Astrocyte of the spinal cord (primary cell): Measurements from ENCODE around the gene GRB7.

Experiments used
- DNase-seq: peaks from one replicate; pipeline ENCODE4 v3.0.0; 2011; ENCODE audit warnings: low read depth, low spot score
- H3K4me3 ChIP-seq: 2 replicates; pipeline ENCODE4 v1.5.1; 2011; ENCODE audit warnings: low read depth, mild to moderate bottlenecking, low read length, moderate library complexity
- CTCF ChIP-seq: IDR thresholded peaks from 2 replicates; pipeline ENCODE4 v1.5.1; 2012; ENCODE audit warnings: low read depth, mild to moderate bottlenecking, low read length, inconsistent platforms
- in situ Hi-C: cut with HindIII; loops from 2 replicates; pipeline ENCODE4 v1.10.0; 2017; ENCODE audit warnings: low sequenced_read_pairs

Gene GRB7

GRCh38 chr17:39702901-39703893 lies 34.5 kb upstream of the GRB7 start:
- in situ Hi-C loops = no loop called here

GRCh38 chr17:39703913-39704312 lies 33.8 kb upstream of the GRB7 start:
- no peak overlapping the region for H3K4me3 ChIP-seq
- in situ Hi-C loops = no loop called here
- no peak for TF ChIP-seq CTCF
- no peak for DNase-seq

More at GRCh38 chr17:39702901-39703893, 34.5 kb upstream of the GRB7 start:
- no peak for DNase-seq
- H3K4me3 ChIP-seq = no peak overlapping the region
- no peak for TF ChIP-seq CTCF

GRCh38 chr17:39704821-39705551 lies 32.8 kb upstream of the GRB7 start:
- H3K4me3 ChIP-seq = no peak overlapping the region
- DNase-seq = peak; percentile 29
- TF ChIP-seq CTCF = peak; percentile 33
- in situ Hi-C loops = no loop called here

- H3K4me3 ChIP-seq = no peak overlapping the region
- TF ChIP-seq CTCF = no peak
- in situ Hi-C loops = no loop called here
- no peak for DNase-seq
These were observed 31.9 kb upstream of the GRB7 start for GRCh38 chr17:39705786-39706348.

- in situ Hi-C loops = no loop called here
- no peak for TF ChIP-seq CTCF
These were observed 31.4 kb upstream of the GRB7 start for GRCh38 chr17:39706383-39706782.

GRCh38 chr17:39706921-39707337 lies 30.8 kb upstream of the GRB7 start:
- DNase-seq = no peak
- in situ Hi-C loops = no loop called here
- H3K4me3 ChIP-seq = no peak overlapping the region
- TF ChIP-seq CTCF = no peak

More at GRCh38 chr17:39706383-39706782, 31.4 kb upstream of the GRB7 start:
- no peak overlapping the region for H3K4me3 ChIP-seq
- DNase-seq = no peak
